Right lobe of liver (tissue), 4 donors: ENCODE data around the gene AP2M1.

ENCODE experiments used
- POLR2A ChIP-seq: fragments of 450-650 bp; IDR thresholded peaks from one replicate; pipeline ENCODE4 v1.6.1; 2017; ENCODE audit warnings: antibody characterized with exemption, mild to moderate bottlenecking
- TF ChIP-seq, protein P1 (sequence below), 4 donors: fragments of 200-600 bp in 3 of 4; fragments of 450-650 bp in 1 of 4; IDR thresholded peaks; one replicate each; pipeline versions ENCODE4 v1.5.1 to v1.8.0; 2016 to 2022; ENCODE audit warnings: antibody characterized with exemption in 4 of 4, mild to moderate bottlenecking in 2 of 4
- donor health status: DM: no; HTN: no; CAD: no.
- donor health status: DM: no; HTN: no; CAD: no.
- donor health status: DM: no; HTN: yes; CAD: no.

DNA sequence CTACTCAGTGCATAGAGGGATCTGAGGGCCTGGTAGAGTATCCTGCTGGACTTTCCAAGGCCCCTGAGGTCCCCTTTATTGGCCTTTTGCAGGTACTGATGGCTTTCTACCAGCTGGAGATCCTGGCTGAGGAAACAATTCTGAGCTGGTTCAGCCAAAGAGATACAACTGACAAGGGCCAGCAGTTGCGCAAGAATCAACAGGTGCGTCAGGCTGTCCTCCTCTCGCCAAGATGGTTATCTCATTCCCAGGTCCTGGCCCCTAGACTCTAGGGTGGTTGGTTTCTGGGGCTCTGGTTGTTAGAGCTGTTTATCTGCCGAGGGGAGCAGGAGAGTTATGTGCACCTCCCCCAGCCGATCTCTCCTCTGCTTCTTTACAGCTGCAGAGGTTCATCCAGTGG lies 30.1 kb upstream of the AP2M1 start:
- TF ChIP-seq, protein P1, sequence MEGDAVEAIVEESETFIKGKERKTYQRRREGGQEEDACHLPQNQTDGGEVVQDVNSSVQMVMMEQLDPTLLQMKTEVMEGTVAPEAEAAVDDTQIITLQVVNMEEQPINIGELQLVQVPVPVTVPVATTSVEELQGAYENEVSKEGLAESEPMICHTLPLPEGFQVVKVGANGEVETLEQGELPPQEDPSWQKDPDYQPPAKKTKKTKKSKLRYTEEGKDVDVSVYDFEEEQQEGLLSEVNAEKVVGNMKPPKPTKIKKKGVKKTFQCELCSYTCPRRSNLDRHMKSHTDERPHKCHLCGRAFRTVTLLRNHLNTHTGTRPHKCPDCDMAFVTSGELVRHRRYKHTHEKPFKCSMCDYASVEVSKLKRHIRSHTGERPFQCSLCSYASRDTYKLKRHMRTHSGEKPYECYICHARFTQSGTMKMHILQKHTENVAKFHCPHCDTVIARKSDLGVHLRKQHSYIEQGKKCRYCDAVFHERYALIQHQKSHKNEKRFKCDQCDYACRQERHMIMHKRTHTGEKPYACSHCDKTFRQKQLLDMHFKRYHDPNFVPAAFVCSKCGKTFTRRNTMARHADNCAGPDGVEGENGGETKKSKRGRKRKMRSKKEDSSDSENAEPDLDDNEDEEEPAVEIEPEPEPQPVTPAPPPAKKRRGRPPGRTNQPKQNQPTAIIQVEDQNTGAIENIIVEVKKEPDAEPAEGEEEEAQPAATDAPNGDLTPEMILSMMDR (IDR thresholded peaks at IDR 0.05): no peak
- TF ChIP-seq POLR2A: no peak
